Embryonic facial prominence (tissue), 1 donor: ENCODE measurements around the gene SMC4.
"Not testable (repeated sequence)": the region's sequence is repeated elsewhere in the genome, so short reads cannot be mapped to it uniquely, and the experiment has no call there.

ENCODE experiments used
- DNase-seq: peaks from one replicate; pipeline ENCODE4 v3.0.0-alpha.2; 2016; ENCODE audit errors: extremely low spot score

The SMC4 gene

DNA sequence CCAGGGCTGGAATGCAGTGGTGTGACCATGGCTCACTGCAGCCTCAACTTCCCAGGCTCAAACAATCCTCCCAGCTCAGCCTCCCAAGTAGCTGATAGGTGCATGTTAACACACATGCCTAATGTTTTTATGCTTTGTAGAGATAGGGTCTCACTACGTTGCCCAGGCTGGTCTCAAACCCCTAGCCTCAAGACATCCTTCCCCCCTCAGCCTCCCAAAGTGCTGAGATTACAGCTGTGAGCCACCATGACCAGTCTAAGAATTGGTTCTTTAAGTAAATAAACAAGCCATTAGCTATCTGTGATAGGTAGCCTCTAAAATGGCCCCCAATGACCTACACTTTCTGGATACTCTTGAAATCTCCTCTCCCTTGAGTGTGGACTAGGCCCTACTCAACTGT is 46.4 kb downstream of the SMC4 start:
- DNase-seq: no peak

- no peak for DNase-seq
Observed at GRCh38 chr3:160446522-160447056, 47.1 kb downstream of the SMC4 start.

GRCh38 chr3:160447544-160447943 is 48.1 kb downstream of the SMC4 start:
- DNase-seq: no peak

- no peak for DNase-seq
Observed at GRCh38 chr3:160448845-160449635, 49.6 kb downstream of the SMC4 start.

- peak; percentile 88 for DNase-seq
Observed at GRCh38 chr3:160449636-160450598, 50.5 kb downstream of the SMC4 start, which contains the start of gene TRIM59. TRIM59 (minus strand) TSS chr3:160449786; CDS start chr3:160439183, 10,603 bp downstream.

- DNase-seq: no peak
Observed at GRCh38 chr3:160450846-160451245, 51.4 kb downstream of the SMC4 start.

GRCh38 chr3:160451602-160452001 is 52.2 kb downstream of the SMC4 start:
- no peak for DNase-seq

GRCh38 chr3:160452251-160452650 is 52.8 kb downstream of the SMC4 start:
- not testable (repeated sequence) for DNase-seq

- DNase-seq: no peak
Observed at GRCh38 chr3:160454995-160455394, 55.5 kb downstream of the SMC4 start.

- no peak for DNase-seq
Observed at GRCh38 chr3:160455846-160456245, 56.4 kb downstream of the SMC4 start.

DNA sequence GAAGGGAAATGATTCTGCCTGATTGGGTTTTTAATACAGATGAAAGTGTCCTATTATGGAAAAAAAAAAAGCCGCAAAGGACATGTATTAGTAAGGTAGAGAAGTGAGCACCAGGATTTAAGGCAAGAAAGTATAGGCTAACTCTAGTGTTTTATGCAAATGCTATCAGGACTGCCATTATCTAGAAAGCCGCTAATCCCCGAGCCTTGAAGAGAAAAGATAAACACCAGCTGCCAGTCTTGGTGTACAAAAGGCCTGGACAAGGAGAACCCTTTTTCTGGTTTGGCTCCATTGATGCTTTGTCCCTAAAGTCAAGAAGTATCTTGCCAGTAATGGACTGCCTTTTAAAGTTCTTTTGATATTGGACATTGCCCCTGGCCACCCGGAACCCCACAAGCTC is 58.7 kb downstream of the SMC4 start:
- DNase-seq: no peak

GRCh38 chr3:160459450-160459970 is 60.1 kb downstream of the SMC4 start:
- DNase-seq: no peak

DNA sequence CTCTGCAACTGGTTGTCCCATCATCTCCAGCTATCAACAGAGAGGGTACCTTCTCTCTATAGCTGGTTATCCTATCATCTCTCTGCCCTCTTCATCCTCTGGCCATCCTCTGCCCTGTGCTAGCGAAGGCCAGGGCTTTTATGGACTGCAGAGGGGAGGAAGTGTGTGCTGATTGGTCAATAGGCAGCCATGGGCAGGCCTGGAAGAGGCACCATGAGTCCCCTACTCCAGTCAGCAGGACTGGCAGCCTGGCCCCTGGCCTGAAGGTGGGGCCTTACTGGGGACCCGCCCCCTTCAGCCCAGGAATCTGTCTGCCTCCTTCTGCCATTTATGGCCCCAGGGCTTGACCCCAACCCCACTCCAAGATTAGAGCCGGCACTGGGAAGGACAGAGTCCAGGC is 60.6 kb downstream of the SMC4 start:
- no peak for DNase-seq

DNA sequence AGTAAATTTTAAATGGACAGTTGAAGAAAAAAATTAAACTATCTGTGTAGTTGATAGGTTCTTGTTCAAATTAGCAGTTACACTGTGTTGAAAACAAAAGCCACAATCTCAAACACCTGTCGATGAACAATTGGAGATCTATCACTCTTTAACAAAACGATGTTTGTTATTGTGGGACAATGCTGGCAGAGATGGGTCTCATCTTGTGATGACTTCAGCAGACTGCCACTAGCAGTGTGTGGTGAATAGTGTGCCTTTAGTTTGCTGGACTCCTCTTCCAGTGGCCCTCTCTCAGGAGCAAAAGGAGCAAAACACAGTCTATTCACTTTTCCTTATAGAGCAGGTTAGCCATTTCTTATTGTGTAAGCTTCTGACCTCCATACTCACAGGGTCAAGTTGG is 64.9 kb downstream of the SMC4 start:
- DNase-seq: no peak

DNA sequence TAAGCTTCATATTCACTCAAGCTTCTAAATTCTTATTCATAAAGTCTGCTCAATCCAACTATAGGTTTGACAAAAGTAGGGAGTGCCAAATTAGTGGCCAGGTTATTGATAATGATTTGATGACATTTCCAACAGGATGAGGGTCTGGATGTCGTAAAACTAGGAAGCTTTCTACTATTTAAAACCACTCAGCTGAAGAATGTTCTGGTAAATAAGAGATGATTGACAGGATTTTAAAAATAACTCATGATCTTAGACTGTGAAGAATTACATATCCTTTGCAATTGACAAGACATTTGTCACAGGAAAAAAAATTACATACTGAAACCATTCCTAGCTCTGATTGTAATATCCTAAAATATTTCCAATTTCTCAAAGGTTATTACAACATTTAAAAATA is 65.5 kb downstream of the SMC4 start:
- no peak for DNase-seq

DNA sequence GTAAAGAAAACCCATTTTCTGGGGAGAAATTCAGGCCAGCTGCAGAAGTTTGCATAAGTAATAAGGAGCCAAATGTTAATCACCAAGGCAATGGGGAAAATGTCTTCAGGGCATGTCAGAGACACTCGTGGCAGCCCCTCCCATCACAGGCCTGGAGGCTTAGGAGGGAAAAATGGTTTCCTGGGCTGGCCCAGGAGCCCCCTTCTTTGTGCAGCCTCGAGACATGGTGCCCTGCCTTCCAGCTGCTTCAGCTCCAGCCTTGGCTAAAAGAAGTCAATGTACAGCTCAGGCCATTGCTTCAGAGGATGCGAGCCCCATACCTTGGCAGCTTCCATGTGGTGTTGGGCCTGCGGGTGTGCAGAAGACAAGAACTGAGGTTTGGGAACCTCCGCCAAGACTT is 70.7 kb downstream of the SMC4 start:
- no peak for DNase-seq

DNA sequence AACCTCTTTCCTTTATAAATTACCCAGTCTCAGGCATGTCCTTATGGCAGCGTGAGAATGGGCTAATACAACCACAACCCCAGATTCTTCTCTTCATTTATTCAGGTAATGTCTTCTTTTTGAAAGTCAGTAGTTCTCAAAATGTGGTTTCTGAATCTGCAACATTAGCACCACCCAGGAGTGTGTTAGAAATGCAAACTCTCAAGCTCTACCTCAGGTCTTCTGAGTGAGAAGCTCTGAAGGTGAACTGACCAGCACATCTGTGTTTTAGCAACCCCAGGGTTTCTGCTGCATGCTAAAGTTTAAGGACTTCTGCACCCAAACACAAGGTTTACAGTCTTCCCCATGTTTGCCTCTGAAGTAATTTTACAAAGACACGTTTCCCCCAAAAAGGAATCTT is 72.4 kb downstream of the SMC4 start:
- no peak for DNase-seq

- DNase-seq: no peak
Observed at GRCh38 chr3:160472344-160472743, 72.9 kb downstream of the SMC4 start.

DNA sequence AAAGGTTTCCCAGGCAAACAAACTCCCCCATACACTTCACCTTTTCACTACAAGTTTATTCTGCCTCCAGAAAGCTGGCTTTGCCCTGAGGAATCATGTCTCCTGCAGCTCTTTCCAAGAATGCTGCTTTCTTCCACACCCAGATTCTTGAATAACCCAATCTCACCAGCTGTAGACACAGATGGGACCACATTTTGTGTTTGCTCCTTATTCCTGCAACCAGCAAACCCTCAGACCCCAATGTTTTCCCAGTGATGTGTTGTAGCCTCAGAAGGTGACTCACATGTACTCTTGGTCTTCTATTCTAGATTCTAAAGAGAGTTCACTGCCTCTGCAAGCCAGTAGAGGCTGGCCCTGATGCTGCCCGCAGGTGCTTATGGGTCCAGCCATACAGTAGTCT is 73.8 kb downstream of the SMC4 start:
- DNase-seq: no peak

DNA sequence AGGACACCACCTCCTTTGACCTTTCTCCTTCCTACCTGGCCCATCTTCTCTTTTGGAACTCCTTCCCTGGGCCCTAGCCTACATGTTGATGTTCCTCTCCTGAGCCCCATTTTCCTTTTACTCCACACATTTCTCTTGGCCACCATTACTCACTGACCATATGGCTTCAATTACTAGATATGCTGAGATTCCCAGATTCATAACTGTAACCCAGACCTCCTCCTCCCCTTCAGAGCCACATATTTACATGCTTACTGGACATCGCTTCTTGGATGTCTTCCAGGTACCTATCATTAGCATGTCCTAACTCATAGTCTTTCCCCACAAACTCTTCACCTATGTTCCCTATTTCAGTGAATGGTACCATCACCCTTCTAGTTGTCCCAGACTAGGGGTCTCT is 74.5 kb downstream of the SMC4 start:
- no peak for DNase-seq

- no peak for DNase-seq
Observed at GRCh38 chr3:160474416-160474838, 75.0 kb downstream of the SMC4 start.

- no peak for DNase-seq
Observed at GRCh38 chr3:160475153-160475552, 75.7 kb downstream of the SMC4 start.
